Glutamatergic neuron (in vitro differentiated cells): ENCODE data around the gene KCNG2. TPM values are rescaled to one million over a fixed set of nuclear protein-coding genes. Genes with fewer than 3 reads are reported as not detected.

ENCODE experiments used
- DNase-seq: peaks from one replicate; pipeline ENCODE4 v3.0.0; 2022
- H3K27ac Mint-ChIP-seq: one replicate; pipeline ENCODE4 v1.8.0; 2020; ENCODE audit warnings: mild to moderate bottlenecking, mixed read lengths, inconsistent platforms; ENCODE audit not compliant: unreplicated experiment
- H3K27me3 Mint-ChIP-seq: one replicate; pipeline ENCODE4 v1.8.0; 2020; ENCODE audit warnings: mild to moderate bottlenecking, moderate library complexity, mixed read lengths, inconsistent platforms; ENCODE audit not compliant: unreplicated experiment
- H3K36me3 Mint-ChIP-seq: one replicate; pipeline ENCODE4 v1.8.0; 2020; ENCODE audit warnings: mild to moderate bottlenecking, mixed read lengths, inconsistent platforms; ENCODE audit not compliant: unreplicated experiment
- H3K4me1 Mint-ChIP-seq: one replicate; pipeline ENCODE4 v1.8.0; 2020; ENCODE audit warnings: mild to moderate bottlenecking, low read depth, mixed read lengths, inconsistent platforms; ENCODE audit not compliant: unreplicated experiment
- H3K4me3 Mint-ChIP-seq: one replicate; pipeline ENCODE4 v1.8.0; 2020; ENCODE audit warnings: mild to moderate bottlenecking, mixed read lengths, inconsistent platforms; ENCODE audit not compliant: unreplicated experiment
- H3K9me3 Mint-ChIP-seq: one replicate; pipeline ENCODE4 v1.8.0; 2020; ENCODE audit warnings: mild to moderate bottlenecking, moderate library complexity, mixed read lengths, inconsistent platforms; ENCODE audit not compliant: unreplicated experiment
- total RNA-seq: library from RNA; stranded (reverse); fragmentation: NEBNext Ultra II Directional; extraction: Animal tissue kit (Norgen Biotek cat#: 25700); gene quantifications from one replicate; pipeline ENCODE4 v1.2.1, GENCODE V29; 2021; ENCODE audit not compliant: unreplicated experiment
- TF ChIP-seq, protein P1 (sequence below): fragments of 200-600 bp; sonication (generic); IDR thresholded peaks from one replicate; pipeline ENCODE4 v1.5.0; 2021; ENCODE audit not compliant: partially characterized antibody, unreplicated experiment

Gene KCNG2
- total RNA-seq, 1 donor from 2014 or later, result 1.6 TPM

DNA sequence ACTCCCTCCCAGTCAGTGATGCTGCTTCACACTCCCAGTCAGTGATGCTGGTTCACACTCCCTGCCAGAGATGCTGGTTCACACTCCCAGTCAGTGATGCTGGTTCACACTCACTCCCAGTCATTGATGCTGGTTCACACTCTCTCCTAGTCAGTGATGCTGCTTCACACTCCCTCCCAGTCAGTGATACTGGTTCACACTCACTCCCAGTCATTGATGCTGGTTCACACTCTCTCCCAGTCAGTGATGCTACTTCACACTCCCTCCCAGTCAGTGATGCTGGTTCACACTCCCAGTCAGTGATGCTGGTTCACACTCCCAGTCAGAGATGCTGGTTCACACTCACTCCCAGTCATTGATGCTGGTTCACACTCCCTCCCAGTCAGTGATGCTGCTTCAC lies 34.3 kb upstream of the KCNG2 start:
- H3K4me1 Mint-ChIP-seq, result peaks cover 3% of the 10 kb centered on the region
- TF ChIP-seq, protein P1, sequence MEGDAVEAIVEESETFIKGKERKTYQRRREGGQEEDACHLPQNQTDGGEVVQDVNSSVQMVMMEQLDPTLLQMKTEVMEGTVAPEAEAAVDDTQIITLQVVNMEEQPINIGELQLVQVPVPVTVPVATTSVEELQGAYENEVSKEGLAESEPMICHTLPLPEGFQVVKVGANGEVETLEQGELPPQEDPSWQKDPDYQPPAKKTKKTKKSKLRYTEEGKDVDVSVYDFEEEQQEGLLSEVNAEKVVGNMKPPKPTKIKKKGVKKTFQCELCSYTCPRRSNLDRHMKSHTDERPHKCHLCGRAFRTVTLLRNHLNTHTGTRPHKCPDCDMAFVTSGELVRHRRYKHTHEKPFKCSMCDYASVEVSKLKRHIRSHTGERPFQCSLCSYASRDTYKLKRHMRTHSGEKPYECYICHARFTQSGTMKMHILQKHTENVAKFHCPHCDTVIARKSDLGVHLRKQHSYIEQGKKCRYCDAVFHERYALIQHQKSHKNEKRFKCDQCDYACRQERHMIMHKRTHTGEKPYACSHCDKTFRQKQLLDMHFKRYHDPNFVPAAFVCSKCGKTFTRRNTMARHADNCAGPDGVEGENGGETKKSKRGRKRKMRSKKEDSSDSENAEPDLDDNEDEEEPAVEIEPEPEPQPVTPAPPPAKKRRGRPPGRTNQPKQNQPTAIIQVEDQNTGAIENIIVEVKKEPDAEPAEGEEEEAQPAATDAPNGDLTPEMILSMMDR, result no peak
- H3K36me3 Mint-ChIP-seq, result peaks cover 48% of the 10 kb centered on the region
- peak; percentile 1 for DNase-seq
- peaks cover 8% of the 10 kb centered on the region for H3K27me3 Mint-ChIP-seq
- no peak overlapping the region for H3K4me3 Mint-ChIP-seq
- H3K9me3 Mint-ChIP-seq, result peaks cover 21% of the 10 kb centered on the region
- H3K27ac Mint-ChIP-seq, result no peak overlapping the region

- TF ChIP-seq, protein P1, result no peak
- H3K9me3 Mint-ChIP-seq, result peaks cover 18% of the 10 kb centered on the region
- H3K27me3 Mint-ChIP-seq, result peaks cover 5% of the 10 kb centered on the region
- H3K4me3 Mint-ChIP-seq, result no peak overlapping the region
- peaks cover 3% of the 10 kb centered on the region for H3K4me1 Mint-ChIP-seq
- peaks cover 42% of the 10 kb centered on the region for H3K36me3 Mint-ChIP-seq
- no peak for DNase-seq
- no peak overlapping the region for H3K27ac Mint-ChIP-seq
These were observed 33.6 kb upstream of the KCNG2 start for GRCh38 chr18:79764131-79764530.

DNA sequence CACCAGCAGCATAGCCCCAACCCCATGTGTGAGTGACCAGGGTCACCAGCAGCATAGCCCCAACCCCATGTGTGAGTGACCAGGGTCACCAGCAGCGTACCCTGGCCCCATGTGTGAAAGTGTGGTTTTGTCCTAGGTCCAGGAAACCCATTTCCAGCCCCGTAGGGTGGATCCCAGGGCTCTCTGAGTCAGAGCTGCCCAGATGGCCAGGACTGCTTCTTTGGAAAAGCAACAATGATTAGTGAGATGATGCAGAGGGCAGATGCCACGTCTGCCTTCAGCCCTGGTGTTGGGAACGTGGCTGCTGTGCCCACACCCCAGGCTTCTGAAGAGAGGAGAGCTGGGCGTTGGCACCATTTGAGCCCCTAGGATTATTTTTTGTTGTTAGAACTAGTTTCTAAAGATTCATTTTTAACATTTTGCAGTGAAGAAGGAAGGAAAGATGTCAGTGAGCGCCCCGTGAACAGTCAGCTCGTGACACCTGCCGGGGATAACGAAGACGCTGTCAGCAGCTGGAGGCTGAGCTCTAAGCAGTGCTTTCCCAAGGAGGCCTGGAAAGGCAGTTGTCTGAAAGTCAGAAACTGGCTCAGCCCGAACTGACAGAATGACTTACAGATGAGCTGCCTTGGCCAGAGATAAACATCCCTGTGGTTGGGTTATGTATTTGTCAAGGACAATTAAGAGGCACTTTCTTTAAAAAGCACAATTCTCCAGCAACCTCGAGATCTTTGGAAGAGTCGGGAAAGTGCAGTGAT lies 32.1 kb upstream of the KCNG2 start:
- TF ChIP-seq, protein P1, result no peak

DNA sequence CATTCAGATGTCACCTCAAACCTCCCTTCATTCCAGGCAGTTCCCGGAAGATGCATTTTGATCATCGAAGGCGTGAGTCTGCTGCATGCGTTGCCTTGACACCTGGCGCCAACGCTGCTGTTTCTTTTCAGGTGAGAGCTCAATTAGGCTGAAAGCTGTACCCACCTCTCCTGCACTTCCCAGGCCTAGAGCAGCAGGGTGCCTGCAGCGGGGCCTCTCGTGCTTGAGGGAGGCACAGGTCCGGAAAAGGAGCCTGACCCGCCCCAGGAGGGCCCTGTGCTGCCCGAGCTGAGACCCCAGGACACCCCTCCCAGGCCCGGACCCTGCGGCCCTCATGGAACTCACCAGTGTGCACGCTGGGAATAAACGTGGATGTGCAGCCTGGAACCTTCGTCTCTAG lies 31.4 kb upstream of the KCNG2 start:
- TF ChIP-seq, protein P1, result no peak
- Mint-ChIP-seq H3K27me3 (peaks cover 5% of the 10 kb centered on the region), H3K36me3 (peaks cover 25% of the 10 kb centered on the region), H3K27ac (no peak overlapping the region), H3K9me3 (peaks cover 14% of the 10 kb centered on the region), H3K4me1 (peaks cover 3% of the 10 kb centered on the region), H3K4me3 (no peak overlapping the region)
- peak; percentile 8 for DNase-seq

More for the DNA sequence above, 32.1 kb upstream of the KCNG2 start:
- H3K4me3 Mint-ChIP-seq, result no peak overlapping the region
- peaks cover 5% of the 10 kb centered on the region for H3K27me3 Mint-ChIP-seq
- H3K36me3 Mint-ChIP-seq, result peaks cover 29% of the 10 kb centered on the region
- no peak overlapping the region for H3K27ac Mint-ChIP-seq
- peaks cover 16% of the 10 kb centered on the region for H3K9me3 Mint-ChIP-seq
- DNase-seq, result peak; percentile 9
- peaks cover 3% of the 10 kb centered on the region for H3K4me1 Mint-ChIP-seq

GRCh38 chr18:79768745-79769144 lies 29.0 kb upstream of the KCNG2 start:
- Mint-ChIP-seq H3K9me3 (peaks cover 20% of the 10 kb centered on the region), H3K4me3 (no peak overlapping the region), H3K27me3 (peaks cover 6% of the 10 kb centered on the region), H3K4me1 (peaks cover 3% of the 10 kb centered on the region), H3K27ac (no peak overlapping the region), H3K36me3 (peaks cover 20% of the 10 kb centered on the region)
- DNase-seq, result no peak
- TF ChIP-seq, protein P1, result no peak
